Stimulated activated CD8-positive, alpha-beta memory T cell treated with anti-CD3 and anti-CD28 coated beads, Interleukin-4, amount 100 ng/mL, for 1 hour (primary cell): ENCODE data around the gene BTG1.

Experiments used
- DNase-seq, 2 donors: peaks; one replicate each; pipeline ENCODE4 v3.0.0-alpha.2; 2020; ENCODE audit warnings: low read depth in 2 of 2, low spot score in 1 of 2

BTG1 gene

DNA sequence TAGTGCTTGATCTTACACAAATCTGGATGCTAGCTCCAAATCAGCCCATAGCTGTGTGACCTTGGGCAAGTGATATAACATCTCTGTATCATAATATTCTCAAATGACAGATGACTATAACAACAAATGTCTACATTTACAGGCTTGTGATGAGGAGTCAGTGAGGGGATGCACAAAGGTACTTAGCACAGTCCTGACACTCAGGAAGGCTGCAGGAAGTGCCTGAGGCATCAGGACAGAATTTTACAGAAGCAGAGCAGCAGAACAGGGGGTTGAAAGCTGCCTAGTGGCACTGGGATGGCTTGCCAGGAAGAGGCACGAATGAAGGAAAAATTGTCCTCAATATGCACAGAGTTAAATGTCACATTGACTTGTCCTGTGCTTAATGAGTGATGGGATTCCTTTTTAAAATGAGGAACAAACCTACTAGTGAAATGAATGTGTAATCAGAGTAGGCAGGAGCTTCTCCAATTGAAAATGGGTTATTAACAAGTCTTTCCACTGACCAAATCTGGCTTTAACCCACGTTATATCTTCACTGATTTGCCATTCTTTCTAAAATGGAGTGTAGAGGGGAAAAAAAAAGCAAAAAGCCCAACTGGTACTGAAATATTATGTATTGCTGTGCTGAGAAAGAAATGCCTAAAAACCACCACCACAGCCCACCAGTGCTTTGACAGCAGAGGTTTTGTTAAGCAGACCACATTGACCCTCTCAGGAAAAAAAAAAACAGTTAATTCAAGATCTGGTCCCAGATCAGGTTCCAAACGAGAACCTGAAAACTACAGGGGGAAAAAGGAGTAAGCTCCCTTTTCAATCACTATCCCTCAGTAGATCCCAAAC lies 11.6 kb downstream of the BTG1 start:
- DNase-seq, result no peak

DNA sequence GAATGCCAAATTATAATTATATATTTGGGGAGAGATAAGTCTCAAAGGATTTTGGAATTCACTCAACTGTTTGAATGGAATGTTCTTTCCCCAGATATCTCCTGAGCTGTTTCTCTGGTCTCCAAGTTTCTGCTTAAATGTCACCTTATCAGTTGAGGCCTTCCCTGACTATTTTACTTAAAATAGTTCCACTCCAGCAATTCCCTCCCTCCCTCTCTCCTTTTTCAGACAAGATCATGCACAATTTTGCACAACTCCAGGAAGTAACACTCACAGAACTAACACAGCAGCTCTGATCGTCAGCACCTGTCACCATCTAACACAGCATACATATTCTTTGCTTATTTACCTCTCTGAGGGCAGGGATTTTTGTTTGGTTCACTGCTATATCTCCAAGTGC lies 12.5 kb downstream of the BTG1 start:
- no peak for DNase-seq

DNA sequence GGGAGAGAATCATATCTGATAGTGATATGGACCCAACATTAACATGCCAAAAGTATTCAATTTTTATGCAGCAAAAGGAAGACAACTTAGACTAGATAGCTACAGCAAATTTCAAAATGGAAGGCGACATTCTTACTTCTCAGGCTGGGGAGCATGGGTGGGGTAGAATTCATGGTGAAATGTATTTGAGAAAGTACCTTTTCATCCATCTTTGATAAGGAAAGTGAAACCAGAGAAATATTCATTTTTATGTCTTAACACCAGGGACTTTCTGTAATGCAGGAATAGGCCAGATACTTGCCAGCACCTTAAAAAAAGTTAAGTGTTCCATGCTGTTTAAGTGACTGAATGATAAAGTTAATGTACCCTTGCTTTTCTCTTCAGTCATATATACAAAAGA lies 13.4 kb downstream of the BTG1 start:
- no peak for DNase-seq

DNA sequence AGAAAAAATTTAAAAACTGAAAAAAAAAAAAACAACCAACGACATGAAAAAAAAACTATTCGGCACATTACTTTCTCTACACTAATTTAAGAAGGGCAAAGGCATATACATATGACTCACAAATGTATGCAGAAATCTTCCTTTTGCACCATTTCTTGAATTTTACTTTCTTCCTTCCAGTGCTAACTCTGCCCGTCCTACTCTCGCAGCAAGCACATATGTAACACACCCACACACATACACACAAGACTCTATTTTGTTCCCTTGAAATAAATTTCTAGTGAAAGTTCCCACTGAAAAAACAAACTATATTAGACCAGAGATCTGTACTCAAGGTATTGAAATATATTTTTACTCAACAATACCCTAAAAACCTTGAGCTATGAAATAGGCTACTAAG lies 14.6 kb downstream of the BTG1 start:
- no peak for DNase-seq

DNA sequence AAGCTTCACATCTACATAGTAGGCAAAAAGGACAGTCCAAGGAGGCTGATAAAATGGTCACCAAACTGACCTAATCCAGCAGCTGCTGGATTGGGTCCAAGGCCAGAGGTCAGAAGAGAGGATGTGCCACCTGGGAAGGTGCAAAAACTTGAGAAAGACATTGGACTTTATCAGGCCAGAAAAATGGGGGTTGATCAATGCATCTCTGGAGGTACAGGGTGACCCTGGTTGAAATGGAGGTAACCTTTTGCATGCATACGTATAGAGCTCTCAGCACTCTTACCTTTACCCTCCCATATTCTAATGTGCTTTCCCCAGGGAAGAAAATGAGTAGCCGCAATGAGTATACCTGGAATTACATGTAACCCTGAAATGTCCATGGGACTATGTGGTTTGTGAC lies 16.0 kb downstream of the BTG1 start:
- DNase-seq, result no peak

DNA sequence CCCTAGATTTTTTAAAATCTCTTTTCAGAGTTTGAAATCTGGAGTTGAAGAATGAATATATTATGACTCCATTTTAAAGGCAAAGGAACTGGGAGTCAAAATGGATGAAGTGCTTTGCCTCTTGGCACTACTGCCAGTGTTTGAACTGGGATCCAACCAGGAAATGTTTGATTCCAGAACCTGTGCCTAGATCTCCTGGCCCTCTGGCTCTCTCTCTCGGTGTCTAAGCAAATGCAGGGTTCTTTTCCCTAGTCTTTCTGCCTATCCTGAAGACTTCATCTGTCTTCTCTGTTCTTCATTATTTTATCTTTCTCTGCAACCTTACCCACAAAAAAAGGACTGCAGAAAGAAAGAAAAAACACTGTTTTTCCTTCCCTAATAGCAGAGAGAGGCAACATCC lies 17.0 kb downstream of the BTG1 start:
- no peak for DNase-seq

DNA sequence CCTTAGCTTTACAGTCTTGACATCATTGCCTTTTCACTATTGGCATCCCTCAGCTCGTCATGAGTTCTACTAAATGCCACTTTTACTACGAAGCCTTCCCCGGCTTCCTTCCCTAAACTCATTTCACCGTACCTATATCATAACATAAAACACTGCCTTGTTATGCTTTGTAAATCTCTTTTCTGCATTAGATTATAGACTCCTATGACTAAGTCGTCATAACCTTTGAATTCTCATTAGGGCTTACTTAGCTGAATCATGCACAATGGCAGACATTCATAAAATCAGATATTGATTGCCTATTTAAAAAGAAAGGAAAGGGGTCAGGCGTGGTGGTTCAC lies 21.0 kb downstream of the BTG1 start:
- no peak for DNase-seq

DNA sequence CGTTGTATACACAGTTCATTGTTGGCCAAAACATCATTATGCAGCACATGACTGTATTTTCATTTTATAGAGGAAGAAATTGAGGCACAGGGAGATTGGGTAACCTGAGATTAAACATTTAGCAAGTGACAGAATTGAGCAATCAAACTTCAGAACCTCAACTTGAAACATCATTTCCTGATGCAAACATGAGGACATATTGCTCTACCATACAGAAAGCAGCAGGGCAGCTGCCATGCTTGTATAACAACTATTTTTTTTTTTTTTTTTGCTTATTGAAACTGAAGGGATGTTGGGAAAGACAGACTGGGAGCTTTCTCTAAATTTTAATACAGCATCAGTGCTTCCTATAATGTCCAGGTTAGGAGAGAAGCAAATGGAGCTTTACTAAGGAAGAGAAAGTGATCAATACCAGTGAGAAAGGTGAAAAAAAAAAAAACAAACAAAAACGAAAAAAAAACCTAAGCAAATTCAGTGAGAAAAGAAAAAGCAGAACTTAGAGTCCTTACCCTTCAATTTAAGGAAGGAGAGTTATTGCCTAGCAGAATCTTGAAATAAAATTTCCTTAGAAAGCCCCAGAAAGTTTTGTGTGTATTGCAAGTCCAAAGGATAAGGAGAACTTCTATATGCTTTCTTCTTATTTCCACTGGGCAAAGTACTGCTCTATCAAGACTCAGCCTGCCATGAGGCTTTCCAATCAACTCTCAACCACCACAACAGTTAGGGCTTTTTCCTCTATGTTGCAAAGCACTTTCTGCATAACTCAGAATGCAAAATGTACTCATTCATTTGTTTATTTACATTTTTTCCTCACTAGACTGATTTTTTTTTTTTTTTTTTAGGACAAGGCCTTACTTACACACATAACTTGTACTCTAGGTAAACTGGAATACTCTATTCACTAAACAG lies 21.6 kb downstream of the BTG1 start:
- no peak for DNase-seq

DNA sequence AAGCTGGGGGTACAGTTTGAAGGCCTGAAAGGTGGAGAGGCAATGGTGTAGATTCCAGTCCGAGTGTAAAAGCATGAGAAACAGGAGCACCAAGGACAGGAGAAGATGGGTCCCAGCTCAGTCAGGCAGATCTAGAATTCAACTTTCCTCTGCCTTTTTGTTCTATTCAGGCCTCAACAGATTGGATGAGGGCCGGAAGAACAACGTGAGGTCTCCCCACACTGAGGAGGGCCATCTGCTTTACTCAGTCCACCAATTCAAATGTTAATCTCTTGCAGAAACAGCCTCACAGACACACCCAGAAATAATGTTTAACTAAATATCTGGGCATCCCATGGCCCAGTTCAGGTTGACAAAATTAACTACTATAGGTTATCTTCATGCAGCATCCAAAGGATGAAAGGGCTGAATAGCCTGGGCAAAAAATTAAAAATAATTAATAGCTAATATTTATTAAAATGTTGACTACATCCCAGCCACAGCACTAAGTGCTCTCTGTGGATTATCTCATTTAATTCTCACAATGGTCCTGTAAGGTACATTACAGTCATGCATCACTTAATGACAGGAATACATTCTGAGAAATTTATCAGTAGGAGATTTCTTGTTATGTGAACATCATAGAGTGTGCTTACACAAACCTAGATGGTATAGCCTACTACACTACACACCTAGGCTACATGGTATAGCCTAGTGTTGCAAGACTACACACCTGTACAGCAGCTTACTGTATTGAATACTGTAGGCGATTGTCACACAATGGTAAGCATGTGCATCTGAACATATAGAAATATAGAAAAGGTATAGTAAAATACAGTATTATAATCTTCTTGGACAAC lies 22.5 kb downstream of the BTG1 start:
- DNase-seq, result no peak

DNA sequence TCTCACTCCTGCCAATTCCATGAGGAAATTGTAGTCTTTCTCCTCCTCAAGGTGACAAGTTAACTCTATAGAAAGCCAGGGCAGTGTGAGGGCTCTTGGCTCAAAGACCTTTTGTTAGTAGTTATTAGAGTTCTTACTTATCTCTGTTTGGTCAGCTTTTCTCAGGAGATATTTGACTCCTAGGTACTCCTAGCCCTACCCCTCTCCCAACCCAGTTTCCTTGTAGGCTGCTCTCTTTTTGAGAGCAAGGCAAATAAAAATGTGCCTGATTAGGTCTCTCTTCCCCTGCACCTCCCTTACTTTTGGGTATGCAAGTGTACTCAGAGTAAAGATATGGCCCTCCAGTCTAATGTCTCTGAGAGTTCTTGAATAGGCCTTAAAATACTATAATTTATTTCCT lies 23.8 kb downstream of the BTG1 start:
- DNase-seq, result no peak

DNA sequence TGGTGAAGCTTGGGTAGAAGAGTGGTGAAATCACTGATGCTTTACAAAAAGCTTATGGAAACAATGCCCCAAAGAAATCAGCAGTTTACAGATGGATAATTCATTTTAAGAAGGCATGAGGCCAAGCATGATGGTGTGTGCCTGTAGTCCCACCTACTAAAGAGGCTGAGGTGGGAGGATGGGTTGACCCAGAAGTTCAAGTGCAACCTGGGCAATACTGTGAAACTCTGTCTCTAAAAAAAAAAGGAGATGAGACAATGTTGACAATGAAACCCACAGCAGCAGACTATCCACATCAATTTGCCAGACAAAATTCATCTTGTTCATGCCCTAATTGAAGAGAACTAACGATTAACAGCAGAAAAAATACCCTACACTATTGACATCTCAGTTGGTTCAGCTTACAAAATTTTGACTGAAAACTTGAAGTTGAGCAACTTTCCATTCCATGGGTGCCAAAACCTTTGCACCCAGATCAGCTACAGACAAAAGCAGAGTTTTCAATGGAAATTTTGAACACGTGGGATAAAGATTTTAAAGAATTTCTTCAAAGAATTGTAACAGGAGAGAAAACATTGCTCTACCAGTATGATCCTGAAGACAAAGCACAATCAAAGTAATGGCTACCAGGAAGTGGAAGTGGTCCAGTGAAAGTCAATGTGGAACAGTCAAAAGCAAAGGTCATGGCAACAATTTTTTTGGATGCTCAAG lies 26.7 kb downstream of the BTG1 start:
- DNase-seq, result no peak

DNA sequence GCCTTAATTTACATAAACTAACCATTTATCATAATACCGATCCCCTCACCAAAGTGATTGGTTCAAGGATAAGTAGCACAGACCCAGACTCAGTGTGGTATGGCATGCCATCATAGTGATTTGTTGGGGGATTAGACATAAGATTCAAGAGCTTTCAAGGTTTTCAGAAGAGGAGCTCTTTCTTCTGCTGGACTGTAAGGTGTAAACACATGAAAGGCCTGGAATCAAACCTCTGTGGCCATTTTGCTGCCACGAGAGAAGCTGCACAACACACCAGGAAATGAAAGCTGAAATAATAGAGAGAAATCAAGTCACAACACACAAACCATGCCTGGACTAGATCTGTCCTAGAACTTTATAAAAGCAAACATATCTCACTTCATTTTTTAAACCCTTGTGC lies 30.8 kb downstream of the BTG1 start:
- DNase-seq, result no peak

DNA sequence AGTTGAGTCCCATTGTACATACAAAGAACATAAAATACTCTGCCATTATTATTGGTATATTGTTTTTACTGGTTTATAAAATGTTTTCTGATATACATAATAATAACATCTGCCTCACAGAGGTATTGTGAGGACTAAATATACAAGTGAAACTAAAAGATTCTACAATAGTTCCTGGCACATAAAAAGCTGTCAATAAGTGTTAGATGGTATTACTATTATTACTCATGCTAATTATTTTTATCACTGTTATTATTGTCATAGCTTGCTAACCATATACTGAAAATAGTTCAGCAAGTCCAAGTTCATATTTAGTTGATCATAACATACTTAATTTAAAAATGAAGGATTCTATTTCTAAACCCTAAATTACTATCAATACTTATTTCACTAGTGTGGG lies 34.4 kb downstream of the BTG1 start:
- no peak for DNase-seq

DNA sequence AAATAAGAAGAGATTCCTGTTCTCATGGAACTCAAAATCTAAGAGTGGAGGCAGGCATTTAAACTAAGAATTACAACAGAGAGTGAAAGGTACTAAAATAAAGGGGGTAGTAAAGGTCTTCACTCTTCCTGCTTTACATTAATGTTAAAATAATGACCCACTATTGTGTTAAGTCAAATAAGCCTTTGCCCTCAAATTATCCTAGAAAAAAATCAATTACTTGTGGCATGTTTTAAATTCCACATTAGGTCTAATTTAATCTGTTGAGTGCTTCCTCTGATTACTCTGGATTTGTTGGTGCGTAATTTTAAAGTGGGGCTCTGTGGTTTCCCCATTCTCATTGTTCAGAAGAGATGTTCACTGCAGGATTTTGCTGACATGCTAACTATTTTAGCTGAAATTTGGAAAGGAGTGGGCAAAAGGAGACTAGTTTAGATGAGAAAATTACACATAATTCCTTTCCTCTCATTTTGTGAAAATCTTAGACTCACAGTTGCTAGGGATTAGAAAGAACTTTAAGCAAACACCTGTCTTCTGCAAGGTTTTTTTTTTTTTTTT lies 35.5 kb downstream of the BTG1 start:
- DNase-seq, result no peak

DNA sequence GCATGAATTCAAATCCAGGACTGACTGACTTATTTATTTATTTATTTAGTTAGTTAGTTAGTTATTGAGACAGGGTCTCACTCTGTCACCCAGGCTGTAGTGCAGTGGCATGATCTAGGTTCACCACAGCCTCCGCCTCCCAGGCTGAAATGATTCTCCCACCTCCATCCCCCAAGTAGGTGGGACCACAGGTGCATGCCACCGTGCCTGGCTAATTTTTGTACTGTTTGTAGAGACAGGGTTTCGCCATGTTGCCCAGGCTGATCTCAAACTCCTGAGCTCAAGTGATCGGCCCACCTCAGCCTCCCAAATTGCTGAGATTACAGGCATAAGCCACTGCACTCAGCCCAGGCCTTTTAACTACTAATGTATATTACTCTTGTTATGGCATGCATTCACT lies 36.0 kb downstream of the BTG1 start:
- no peak for DNase-seq

DNA sequence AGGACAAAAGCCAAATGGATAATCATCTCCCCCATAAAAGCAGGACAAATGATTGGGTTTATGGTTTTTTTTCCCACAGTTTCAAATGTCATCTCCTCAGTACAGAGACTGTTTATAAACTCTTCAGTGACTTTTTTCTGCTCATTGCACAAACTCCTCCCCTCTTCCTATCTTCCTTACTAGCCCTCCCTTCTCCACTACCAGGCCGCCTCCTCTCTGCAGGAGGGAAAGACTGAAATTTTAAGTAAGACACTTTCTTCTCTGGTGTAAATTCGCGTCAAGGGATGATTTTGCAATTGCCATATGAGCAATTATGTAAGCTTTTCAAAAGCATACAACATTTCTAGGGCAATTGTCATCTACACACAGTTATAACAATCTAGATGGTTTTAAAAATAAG lies 37.0 kb downstream of the BTG1 start:
- DNase-seq, result no peak

DNA sequence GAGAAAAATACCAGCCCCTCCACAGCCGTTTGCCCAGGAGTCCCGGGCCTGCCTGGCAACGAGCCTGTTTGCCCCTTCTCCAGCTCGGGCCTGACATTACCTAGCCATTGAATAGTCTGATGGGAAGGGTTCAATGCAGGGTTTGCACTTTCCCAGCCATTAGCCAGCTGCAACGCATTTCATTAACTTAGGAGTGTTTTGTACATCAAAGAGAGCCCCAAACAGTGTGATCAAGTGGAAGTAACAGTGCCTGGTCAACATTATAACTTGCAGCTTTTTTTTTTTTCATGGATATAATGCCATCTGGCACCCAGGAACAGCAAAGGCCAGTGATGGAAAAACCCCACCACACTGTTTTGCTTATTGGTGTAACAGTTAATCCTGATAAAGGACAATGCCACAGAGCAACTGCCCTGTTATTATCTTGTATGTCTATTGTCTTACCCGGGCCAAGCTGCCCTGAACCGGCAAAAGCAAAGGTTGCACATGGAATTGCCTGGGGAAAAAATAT lies 38.0 kb downstream of the BTG1 start:
- DNase-seq, result no peak

DNA sequence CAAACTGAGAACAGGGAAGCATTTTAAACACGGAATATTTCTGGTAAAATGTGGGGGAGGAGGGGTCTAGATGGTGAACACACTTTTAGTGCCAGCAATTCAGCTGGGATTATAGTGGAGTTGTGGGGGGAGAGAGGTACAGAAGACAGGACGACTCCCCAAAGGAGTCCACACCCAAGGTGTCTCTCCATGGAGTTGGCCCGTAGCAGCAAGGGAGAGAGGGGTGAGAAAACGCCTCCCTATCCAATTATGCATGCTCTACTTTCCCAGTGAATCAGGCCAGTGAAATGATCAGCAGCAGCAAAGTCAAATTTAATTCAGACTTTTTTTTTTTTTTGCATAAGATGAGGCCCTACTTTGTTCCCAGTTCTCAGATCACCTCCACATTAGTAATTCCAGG lies 38.6 kb downstream of the BTG1 start:
- DNase-seq, result no peak

DNA sequence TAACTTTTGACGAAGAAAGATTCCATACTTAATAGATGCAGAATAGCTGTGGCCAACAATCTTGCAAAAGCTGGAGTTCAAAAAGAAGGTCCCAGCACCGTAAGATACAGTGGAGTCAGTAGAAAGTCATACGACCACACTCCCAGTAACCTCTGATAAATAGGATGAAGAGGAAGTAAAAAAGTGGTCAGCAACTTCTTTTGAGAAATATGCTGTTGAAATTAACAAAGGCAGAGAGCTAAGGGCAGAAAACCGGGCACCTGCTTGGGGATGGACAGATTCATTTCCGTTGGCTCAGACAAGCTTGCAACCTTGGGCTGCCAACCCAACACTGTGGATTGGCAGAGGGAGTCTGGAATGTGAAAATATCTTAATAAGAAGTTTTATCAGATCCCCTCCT lies 40.0 kb downstream of the BTG1 start:
- DNase-seq, result no peak

DNA sequence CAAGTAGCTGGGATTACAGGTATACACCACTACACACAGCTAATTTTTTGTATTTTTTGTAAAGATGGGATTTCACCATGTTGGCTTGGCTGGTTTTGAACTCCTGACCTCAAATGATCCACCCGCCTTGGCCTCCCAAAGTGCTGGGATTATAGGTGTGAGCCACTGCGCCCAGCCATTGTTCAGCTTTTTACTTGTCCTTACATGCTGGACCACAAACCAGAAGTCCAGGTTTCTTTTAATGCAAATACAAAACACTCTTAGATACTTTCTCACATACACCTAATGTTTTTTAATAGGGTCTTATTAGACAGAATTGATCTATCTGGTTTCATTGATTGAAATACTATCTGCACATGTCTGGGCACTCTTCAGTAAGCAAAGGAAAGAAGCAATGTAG lies 40.5 kb downstream of the BTG1 start:
- DNase-seq, result no peak

DNA sequence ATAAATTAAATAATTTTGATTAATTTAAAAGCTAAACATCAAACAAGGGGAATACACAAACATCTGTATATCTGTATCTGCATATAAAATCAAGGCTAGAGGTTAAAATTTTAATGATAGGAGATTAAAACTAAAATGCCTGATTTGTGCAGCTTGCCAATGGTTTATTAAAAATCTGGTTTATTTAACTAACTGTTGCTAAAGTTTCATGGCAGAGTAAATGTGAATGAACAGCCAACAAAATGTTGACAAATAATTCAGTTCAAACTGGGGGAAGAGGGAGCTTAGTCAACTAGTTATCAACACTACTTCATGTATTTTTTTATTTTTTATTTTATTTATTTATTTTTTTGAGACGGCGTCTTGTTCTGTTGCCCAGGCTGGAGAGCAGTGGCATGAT lies 43.0 kb downstream of the BTG1 start:
- DNase-seq, result no peak
